CD14-positive monocyte (primary cell): ENCODE results near the gene TUSC1. TPM values are rescaled to one million over a fixed set of nuclear protein-coding genes. Genes with fewer than 3 reads are reported as not detected.

Experiments used
- DNase-seq, 3 donors: peaks; one replicate each; pipeline ENCODE4 v3.0.0-alpha.2; 2011 to 2022
- H2AFZ ChIP-seq: 2 replicates; pipeline ENCODE4 v1.6.0; 2012; ENCODE audit warnings: mild to moderate bottlenecking, low read depth, low read length, inconsistent platforms; ENCODE audit not compliant: insufficient read depth, poor library complexity, severe bottlenecking
- H3K27ac ChIP-seq, 2 donors: 1 replicate in 1 of 2; 2 replicates in 1 of 2; pipeline ENCODE4 v1.5.1; 2012 to 2013; ENCODE audit warnings: low read length in 2 of 2, control low read depth in 1 of 2, inconsistent platforms in 1 of 2, low read depth in 1 of 2, mild to moderate bottlenecking in 1 of 2
- H3K27me3 ChIP-seq, 2 donors: one replicate each; pipeline versions ENCODE4 v1.6.0 to v1.6.1; 2011 to 2013; ENCODE audit warnings: low read length in 2 of 2; ENCODE audit not compliant: control insufficient read depth in 2 of 2, insufficient read depth in 2 of 2
- H3K36me3 ChIP-seq, 2 donors: replicated peaks in 1 of 2; 1 replicate in 1 of 2; 2 replicates in 1 of 2; pipeline versions ENCODE4 v1.5.1 to v1.6.1; 2012 to 2013; ENCODE audit warnings: low read length in 2 of 2, control low read depth in 1 of 2, inconsistent platforms in 1 of 2, mild to moderate bottlenecking in 1 of 2; ENCODE audit not compliant: insufficient read depth in 2 of 2, control insufficient read depth in 1 of 2
- H3K4me1 ChIP-seq, 2 donors: 1 replicate in 1 of 2; 2 replicates in 1 of 2; pipeline versions ENCODE4 v1.5.1 to v1.6.1; 2012 to 2013; ENCODE audit warnings: low read length in 2 of 2, control low read depth in 1 of 2, inconsistent platforms in 1 of 2, mild to moderate bottlenecking in 1 of 2, moderate library complexity in 1 of 2; ENCODE audit not compliant: insufficient read depth in 2 of 2, control insufficient read depth in 1 of 2
- H3K4me2 ChIP-seq: replicated peaks from 2 replicates; pipeline ENCODE3; 2012; ENCODE audit warnings: low read length, moderate library complexity, mild to moderate bottlenecking; ENCODE audit not compliant: poor library complexity, severe bottlenecking; ENCODE audit errors: extremely low read depth
- H3K4me3 ChIP-seq, 3 experiments: fragments of 200-600 bp in 1 of 3; sonication (generic) in 1 of 3; replicated peaks in 1 of 3; 1 replicate in 2 of 3; 2 replicates in 1 of 3; pipeline ENCODE4 v1.5.1; 2011 to 2013; ENCODE audit warnings: low read length in 3 of 3, mild to moderate bottlenecking in 3 of 3, control low read depth in 2 of 3, low read depth in 2 of 3, inconsistent platforms in 1 of 3, moderate library complexity in 1 of 3
- H3K79me2 ChIP-seq: 2 replicates; pipeline ENCODE4 v1.6.0; 2012; ENCODE audit warnings: mild to moderate bottlenecking, control low read depth, inconsistent platforms, low read length, moderate library complexity; ENCODE audit not compliant: insufficient read depth
- H3K9ac ChIP-seq: 2 replicates; pipeline ENCODE4 v1.6.0; 2017; ENCODE audit warnings: low read length, mild to moderate bottlenecking; ENCODE audit not compliant: insufficient read depth, poor library complexity, severe bottlenecking
- H3K9me3 ChIP-seq, 2 donors: replicated peaks in 1 of 2; 1 replicate in 1 of 2; 2 replicates in 1 of 2; pipeline versions ENCODE4 v1.5.1 to v1.6.1; 2012 to 2013; ENCODE audit warnings: low read length in 2 of 2, control low read depth in 1 of 2; ENCODE audit not compliant: control insufficient read depth in 1 of 2, insufficient read depth in 1 of 2
- H4K20me1 ChIP-seq: 2 replicates; pipeline ENCODE4 v1.6.0; 2012; ENCODE audit warnings: mild to moderate bottlenecking, low read length, control low read depth, moderate library complexity; ENCODE audit not compliant: insufficient read depth
- H3K27ac Mint-ChIP-seq, 7 donors: one replicate each; pipeline ENCODE4 v1.8.0; 2020; ENCODE audit warnings: mild to moderate bottlenecking in 7 of 7, mixed read lengths in 7 of 7, moderate library complexity in 6 of 7, inconsistent platforms in 2 of 7
- H3K27me3 Mint-ChIP-seq, 3 donors: one replicate each; pipeline ENCODE4 v1.8.0; 2021 to 2022; ENCODE audit warnings: low read depth in 3 of 3, mild to moderate bottlenecking in 3 of 3, mixed read lengths in 3 of 3, moderate library complexity in 3 of 3, inconsistent platforms in 1 of 3
- H3K36me3 Mint-ChIP-seq, 2 donors: one replicate each; pipeline ENCODE4 v1.8.0; 2020; ENCODE audit warnings: mixed read lengths in 2 of 2, inconsistent platforms in 1 of 2, mild to moderate bottlenecking in 1 of 2
- H3K4me1 Mint-ChIP-seq: one replicate; pipeline ENCODE4 v1.8.0; 2020; ENCODE audit warnings: mild to moderate bottlenecking, mixed read lengths
- H3K4me3 Mint-ChIP-seq, 2 donors: one replicate each; pipeline ENCODE4 v1.8.0; 2020; ENCODE audit warnings: mild to moderate bottlenecking in 2 of 2, mixed read lengths in 2 of 2, moderate library complexity in 1 of 2
- H3K9me3 Mint-ChIP-seq, 7 donors: one replicate each; pipeline ENCODE4 v1.8.0; 2020 to 2022; ENCODE audit warnings: mixed read lengths in 7 of 7, mild to moderate bottlenecking in 6 of 7, moderate library complexity in 6 of 7, inconsistent platforms in 2 of 7
- CTCF ChIP-seq: fragments of 200-600 bp; IDR thresholded peaks from one replicate; pipeline ENCODE4 v1.8.0; 2022; ENCODE audit warnings: antibody characterized with exemption, mild to moderate bottlenecking
- WGBS: methylation state at CpG from one replicate; pipeline ENCODE4 v1.1.5; 2013; ENCODE audit warnings: missing lambda C conversion rate; ENCODE audit not compliant: insufficient coverage; 5-methylcytosine and 5-hydroxymethylcytosine counted together
- intact Hi-C, 2 donors: fragments of 100-400 bp; cut with micrococcal nuclease; formaldehyde crosslinking; loops; one replicate each; pipeline versions ENCODE4 v1.15.0 to v1.15.1; 2023
- polyA plus RNA-seq, 3 donors: library from polyadenylated mRNA; depleted of rRNA in 1 of 3; unstranded in 2 of 3; stranded (reverse) in 1 of 3; fragments of 300-500 nt in 2 of 3; fragments of >200 nt in 1 of 3; fragmentation: Illumina TruSeq in 2 of 3; gene quantifications; 1 replicate in 2 of 3; 2 replicates in 1 of 3; pipeline ENCODE4 v1.2.3, GENCODE V29; 2012 to 2021

TUSC1 gene
- polyA plus RNA-seq, 3 donors, result 0.29 to 1.8 (median 0.87) TPM

GRCh38 chr9:25709941-25710340 is 31.7 kb upstream of the TUSC1 start:
- intact Hi-C loops, result no loop called here

GRCh38 chr9:25704800-25705199 is 26.6 kb upstream of the TUSC1 start:
- H3K79me2 ChIP-seq, result no peaks in the 10 kb centered on the region
- Mint-ChIP-seq H3K27me3 (peaks cover 0 to 1% (median 0%) of the 10 kb centered on the region in 3 donors), H3K27ac (no peak overlapping the region), H3K4me1 (no peaks in the 10 kb centered on the region), H3K36me3 (no peaks in the 10 kb centered on the region), H3K4me3 (no peak overlapping the region), H3K9me3 (peaks cover 0 to 6% (median 0%) of the 10 kb centered on the region in 7 donors)
- H3K4me2 ChIP-seq, result no peak overlapping the region
- H3K27ac ChIP-seq, result no peak overlapping the region
- H2AFZ ChIP-seq, result no peak overlapping the region
- no peaks in the 10 kb centered on the region for H3K9me3 ChIP-seq
- no peak overlapping the region for H3K4me3 ChIP-seq
- H4K20me1 ChIP-seq, result no peaks in the 10 kb centered on the region
- no peak for TF ChIP-seq CTCF
- H3K36me3 ChIP-seq, result no peaks in the 10 kb centered on the region
- no peaks in the 10 kb centered on the region for H3K27me3 ChIP-seq
- H3K9ac ChIP-seq, result no peak overlapping the region
- DNase-seq, result no peak
- intact Hi-C loops, result no loop called here
- no peaks in the 10 kb centered on the region for H3K4me1 ChIP-seq
- no CpG with 5 or more reads among the region's 4 CpGs for WGBS

More at GRCh38 chr9:25709941-25710340, 31.7 kb upstream of the TUSC1 start:
- no peak for TF ChIP-seq CTCF
- Mint-ChIP-seq H3K9me3 (no peaks in the 10 kb centered on the region), H3K4me1 (no peaks in the 10 kb centered on the region), H3K27me3 (no peaks in the 10 kb centered on the region), H3K4me3 (no peak overlapping the region), H3K27ac (no peak overlapping the region), H3K36me3 (no peaks in the 10 kb centered on the region)
- H3K79me2 ChIP-seq, result no peaks in the 10 kb centered on the region
- no peak overlapping the region for H2AFZ ChIP-seq
- H3K4me2 ChIP-seq, result no peak overlapping the region
- no peak overlapping the region for H3K9ac ChIP-seq
- no peak for DNase-seq
- no peak overlapping the region for H3K27ac ChIP-seq
- H3K36me3 ChIP-seq, result no peaks in the 10 kb centered on the region
- no peaks in the 10 kb centered on the region for H3K4me1 ChIP-seq
- H3K9me3 ChIP-seq, result no peaks in the 10 kb centered on the region
- H4K20me1 ChIP-seq, result no peaks in the 10 kb centered on the region
- H3K4me3 ChIP-seq, result no peak overlapping the region
- H3K27me3 ChIP-seq, result no peaks in the 10 kb centered on the region
